ENCODE data around the gene HTD2. TPM values are rescaled to one million over a fixed set of nuclear protein-coding genes. Genes with fewer than 3 reads are reported as not detected.

The HTD2 gene
- total RNA-seq, 1 donor from 2014 or later = 8.3 TPM

DNA sequence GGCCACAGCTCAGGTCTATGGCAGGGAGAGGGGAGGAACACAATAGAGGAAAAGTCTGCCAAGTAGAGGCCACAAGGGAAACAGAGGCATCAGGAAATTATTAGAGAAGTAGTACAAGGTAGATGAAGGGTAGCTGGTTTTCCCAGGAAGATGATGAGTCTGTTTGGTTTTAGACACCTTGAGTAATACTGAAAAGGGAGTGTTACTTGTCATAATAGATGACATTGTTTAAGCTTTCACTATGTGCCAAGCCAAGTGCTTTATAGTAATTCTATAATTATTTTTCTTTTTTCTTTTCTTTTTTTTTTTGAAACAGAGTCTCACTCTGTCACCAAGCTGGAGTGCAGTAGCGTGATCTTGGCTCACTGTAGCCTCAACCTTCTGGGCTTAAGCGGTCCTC is 40.0 kb downstream of the HTD2 start:
- no peak for TF ChIP-seq CTCF (IDR thresholded peaks at IDR 0.05; ENCODE audit: unreplicated experiment)
- Mint-ChIP-seq H3K4me3 (no peak overlapping the region), H3K9me3 (no peaks in the 10 kb centered on the region), H3K4me1 (peaks cover 11% of the 10 kb centered on the region), H3K27me3 (ENCODE audit: low read depth) (no peaks in the 10 kb centered on the region), H3K36me3 (no peaks in the 10 kb centered on the region), H3K27ac (no peak overlapping the region)
- DNase-seq (ENCODE audit: low spot score in 2 of 2, unreplicated experiment in 2 of 2) = no peak

DNA sequence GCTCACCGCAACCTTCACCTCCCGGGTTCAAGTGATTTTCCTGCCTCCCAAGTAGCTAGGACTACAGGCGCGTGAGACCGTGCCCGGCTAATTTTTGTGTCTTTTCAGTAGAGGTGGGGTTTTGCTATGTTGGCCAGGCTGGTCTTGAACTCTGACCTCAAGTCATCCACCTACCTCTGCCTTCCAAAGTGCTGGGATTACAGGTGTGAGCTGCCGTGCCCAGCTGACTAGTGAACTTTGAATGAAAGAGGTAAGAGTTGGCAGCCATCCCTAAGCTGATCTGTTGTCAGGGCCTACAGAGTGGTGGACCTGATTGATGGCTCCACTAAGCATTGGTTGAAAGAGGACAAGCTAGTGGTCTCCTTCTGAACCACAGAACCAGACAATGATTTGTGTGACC is 41.7 kb downstream of the HTD2 start:
- Mint-ChIP-seq H3K4me1 (peaks cover 14% of the 10 kb centered on the region), H3K27ac (no peak overlapping the region), H3K4me3 (no peak overlapping the region), H3K36me3 (no peaks in the 10 kb centered on the region), H3K27me3 (ENCODE audit: low read depth) (no peaks in the 10 kb centered on the region), H3K9me3 (no peaks in the 10 kb centered on the region)
- DNase-seq (ENCODE audit: low spot score in 2 of 2, unreplicated experiment in 2 of 2) = no peak
- TF ChIP-seq CTCF (IDR thresholded peaks at IDR 0.05; ENCODE audit: unreplicated experiment) = no peak

DNA sequence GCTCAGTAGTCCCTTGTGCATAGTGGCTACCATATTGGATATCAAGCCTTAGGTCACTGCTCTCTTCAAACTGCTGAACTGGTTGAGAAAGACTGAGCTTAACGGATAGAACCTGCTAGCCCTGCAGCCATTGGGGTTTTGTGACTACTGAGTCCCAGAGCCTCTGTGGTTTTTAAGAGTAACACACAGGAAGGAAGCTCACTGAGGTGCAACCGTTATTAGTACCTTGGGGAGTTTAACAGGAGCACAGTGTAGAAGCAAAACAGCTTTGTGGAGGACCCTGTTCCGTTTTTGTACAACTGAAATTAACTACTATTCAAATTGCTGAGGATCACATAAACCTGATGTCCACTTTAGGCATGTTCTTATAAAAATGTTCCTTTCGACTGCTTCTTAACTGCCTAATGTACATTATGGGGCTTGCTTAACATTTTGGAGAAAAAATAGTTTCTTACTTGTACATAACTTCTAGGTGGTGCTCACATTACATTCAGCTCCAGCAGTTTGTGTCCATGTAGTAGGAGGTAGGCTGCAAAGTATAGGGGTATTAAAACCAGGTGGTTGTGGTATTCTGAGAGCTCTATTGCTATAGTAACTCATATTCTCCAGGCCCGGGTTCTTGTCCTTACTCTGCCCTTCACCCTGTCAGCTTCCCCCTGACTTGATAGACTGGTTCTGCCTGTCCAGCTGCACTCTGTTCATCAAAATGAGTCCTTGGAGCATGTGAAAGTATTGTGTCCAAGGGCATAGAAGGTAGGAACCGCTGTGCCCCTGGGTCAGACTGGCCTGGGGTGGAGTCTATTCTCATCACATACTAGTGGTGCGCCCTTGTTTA is 43.7 kb downstream of the HTD2 start:
- H3K4me1 Mint-ChIP-seq = peaks cover 14% of the 10 kb centered on the region
- H3K27ac Mint-ChIP-seq = no peak overlapping the region
- TF ChIP-seq CTCF (IDR thresholded peaks at IDR 0.05; ENCODE audit: unreplicated experiment) = no peak
- no peaks in the 10 kb centered on the region for H3K27me3 Mint-ChIP-seq (ENCODE audit: low read depth)
- H3K9me3 Mint-ChIP-seq = no peaks in the 10 kb centered on the region
- H3K4me3 Mint-ChIP-seq = no peak overlapping the region
- no peak for DNase-seq (ENCODE audit: low spot score in 2 of 2, unreplicated experiment in 2 of 2)
- H3K36me3 Mint-ChIP-seq = no peaks in the 10 kb centered on the region

GRCh38 chr3:58350627-58351013 is 44.3 kb downstream of the HTD2 start:
- H3K9me3 Mint-ChIP-seq = no peaks in the 10 kb centered on the region
- no peak overlapping the region for H3K4me3 Mint-ChIP-seq
- H3K27me3 Mint-ChIP-seq (ENCODE audit: low read depth) = no peaks in the 10 kb centered on the region
- no peak for TF ChIP-seq CTCF (IDR thresholded peaks at IDR 0.05; ENCODE audit: unreplicated experiment)
- H3K4me1 Mint-ChIP-seq = peaks cover 14% of the 10 kb centered on the region
- no peak for DNase-seq (ENCODE audit: low spot score in 2 of 2, unreplicated experiment in 2 of 2)
- no peak overlapping the region for H3K27ac Mint-ChIP-seq
- no peaks in the 10 kb centered on the region for H3K36me3 Mint-ChIP-seq

- Mint-ChIP-seq H3K36me3 (no peaks in the 10 kb centered on the region), H3K27ac (no peak overlapping the region)
- DNase-seq (ENCODE audit: low spot score in 2 of 2, unreplicated experiment in 2 of 2) = no peak
Observed at GRCh38 chr3:58351920-58352319, 45.6 kb downstream of the HTD2 start.

More at GRCh38 chr3:58351920-58352319, 45.6 kb downstream of the HTD2 start:
- Mint-ChIP-seq H3K4me3 (no peak overlapping the region), H3K9me3 (no peaks in the 10 kb centered on the region), H3K27me3 (ENCODE audit: low read depth) (no peaks in the 10 kb centered on the region), H3K4me1 (peaks cover 14% of the 10 kb centered on the region)
- TF ChIP-seq CTCF (IDR thresholded peaks at IDR 0.05; ENCODE audit: unreplicated experiment) = no peak
